GM12873 (cell line): Measurements from ENCODE around the gene NSL1.

Experiments
- TF ChIP-seq, protein P1 (sequence below): IDR thresholded peaks from 2 replicates; pipeline ENCODE4 v1.5.1; 2012; ENCODE audit warnings: low read depth, mild to moderate bottlenecking, moderate library complexity, low read length, control low read depth; ENCODE audit not compliant: insufficient read depth; ENCODE audit errors: missing control alignments

The NSL1 gene

GRCh38 chr1:212822956-212823355 is 31.4 kb upstream of the NSL1 start:
- TF ChIP-seq, protein P1, sequence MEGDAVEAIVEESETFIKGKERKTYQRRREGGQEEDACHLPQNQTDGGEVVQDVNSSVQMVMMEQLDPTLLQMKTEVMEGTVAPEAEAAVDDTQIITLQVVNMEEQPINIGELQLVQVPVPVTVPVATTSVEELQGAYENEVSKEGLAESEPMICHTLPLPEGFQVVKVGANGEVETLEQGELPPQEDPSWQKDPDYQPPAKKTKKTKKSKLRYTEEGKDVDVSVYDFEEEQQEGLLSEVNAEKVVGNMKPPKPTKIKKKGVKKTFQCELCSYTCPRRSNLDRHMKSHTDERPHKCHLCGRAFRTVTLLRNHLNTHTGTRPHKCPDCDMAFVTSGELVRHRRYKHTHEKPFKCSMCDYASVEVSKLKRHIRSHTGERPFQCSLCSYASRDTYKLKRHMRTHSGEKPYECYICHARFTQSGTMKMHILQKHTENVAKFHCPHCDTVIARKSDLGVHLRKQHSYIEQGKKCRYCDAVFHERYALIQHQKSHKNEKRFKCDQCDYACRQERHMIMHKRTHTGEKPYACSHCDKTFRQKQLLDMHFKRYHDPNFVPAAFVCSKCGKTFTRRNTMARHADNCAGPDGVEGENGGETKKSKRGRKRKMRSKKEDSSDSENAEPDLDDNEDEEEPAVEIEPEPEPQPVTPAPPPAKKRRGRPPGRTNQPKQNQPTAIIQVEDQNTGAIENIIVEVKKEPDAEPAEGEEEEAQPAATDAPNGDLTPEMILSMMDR: no peak

GRCh38 chr1:212820969-212821368 is 29.4 kb upstream of the NSL1 start:
- TF ChIP-seq, protein P1: no peak

- TF ChIP-seq, protein P1: no peak
Observed at GRCh38 chr1:212819726-212820125, 28.1 kb upstream of the NSL1 start.

- TF ChIP-seq, protein P1: no peak
Observed at GRCh38 chr1:212816567-212817278, 25.1 kb upstream of the NSL1 start.

DNA sequence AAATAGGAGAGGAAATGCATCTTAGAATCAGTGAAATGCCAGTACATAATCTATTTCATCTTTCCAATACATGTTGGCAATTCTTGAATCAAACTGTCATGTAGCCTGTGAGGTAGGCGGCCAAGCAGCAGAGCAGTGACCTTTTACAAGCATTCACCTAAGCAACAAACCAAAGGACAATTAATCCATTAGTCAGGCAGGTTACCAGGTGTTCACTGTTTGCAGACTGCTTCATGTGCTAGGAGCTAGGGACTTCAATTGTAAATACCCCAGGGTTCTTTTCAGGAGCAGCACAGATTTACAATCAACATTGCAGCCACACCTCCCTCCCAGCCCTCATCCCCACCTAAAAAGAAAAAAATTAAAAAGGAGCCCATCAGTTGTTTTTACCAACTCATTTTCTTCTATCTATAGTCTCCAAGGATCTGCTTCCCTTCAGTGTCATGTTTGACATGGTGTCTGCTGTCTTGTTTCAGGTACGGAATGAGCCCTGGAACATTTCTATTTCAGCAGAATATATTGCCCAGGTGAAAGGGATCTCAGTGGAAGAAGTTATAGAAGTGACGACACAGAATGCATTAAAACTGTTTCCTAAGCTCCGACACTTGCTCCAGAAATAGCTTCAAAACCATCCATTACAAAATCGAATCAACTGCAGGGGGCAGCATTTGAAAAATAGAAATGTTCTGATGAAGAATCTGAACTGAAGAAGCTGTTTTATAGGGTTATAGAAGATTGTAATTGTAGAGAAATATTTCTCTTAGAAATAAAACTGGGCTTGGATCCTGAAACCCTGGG is 23.2 kb upstream of the NSL1 start:
- TF ChIP-seq, protein P1: peak; percentile 41

DNA sequence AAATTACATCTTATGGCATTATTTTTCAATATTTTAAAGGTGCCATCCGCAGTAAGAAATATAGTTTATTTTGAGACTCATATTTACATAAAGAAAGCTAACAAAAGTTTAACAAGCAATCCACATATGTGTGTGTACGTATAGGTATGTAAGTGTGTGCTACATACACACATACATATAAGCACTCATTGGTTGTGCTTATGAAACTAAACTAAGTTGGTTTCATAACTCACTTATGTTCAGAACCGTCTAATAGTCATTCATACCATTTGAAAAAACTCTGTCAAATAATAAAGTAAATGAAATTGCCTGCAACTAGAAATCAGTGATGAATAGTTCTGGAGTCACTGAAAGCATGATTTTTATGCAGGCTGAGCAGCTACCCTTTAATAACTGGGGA is 14.2 kb upstream of the NSL1 start:
- TF ChIP-seq, protein P1: no peak

DNA sequence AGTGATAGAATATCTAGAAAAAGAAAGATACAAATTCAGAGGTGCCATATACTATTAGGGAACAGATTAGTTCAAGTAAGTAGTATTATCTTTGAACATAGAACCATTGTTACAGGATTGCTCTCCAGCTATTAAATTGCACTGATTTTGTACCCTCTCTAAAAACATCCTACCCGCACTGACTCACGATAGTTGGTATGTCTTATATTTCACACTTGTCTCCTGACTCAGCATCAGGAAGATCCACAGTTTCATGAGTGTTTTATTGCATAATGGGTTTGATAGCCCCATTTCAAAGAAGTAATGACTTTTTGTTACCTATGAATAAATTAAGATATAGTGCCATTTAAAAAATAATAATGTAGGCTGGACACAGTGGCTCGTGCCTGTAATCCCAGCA is 6.1 kb upstream of the NSL1 start:
- TF ChIP-seq, protein P1: no peak
